DOHH2 (cell line): Measurements from ENCODE around the gene RNF32.

Experiments used
- H3F3A ChIP-seq: fragments of 200-600 bp; sonication (generic), shearing (Covaris generic); 2 replicates; pipeline ENCODE4 v1.6.0; 2016; ENCODE audit warnings: antibody characterized with exemption, mild to moderate bottlenecking; ENCODE audit not compliant: control insufficient read depth, insufficient read depth
- H3K27ac ChIP-seq: fragments of 200-600 bp; sonication (generic); 2 replicates; pipeline ENCODE4 v1.5.1; 2014; ENCODE audit warnings: low read depth, mild to moderate bottlenecking, low read length, moderate library complexity
- H3K27me3 ChIP-seq: fragments of 200-600 bp; sonication (generic); 2 replicates; pipeline ENCODE4 v1.6.1; 2014; ENCODE audit warnings: mild to moderate bottlenecking, low read length, mixed read lengths; ENCODE audit not compliant: control insufficient read depth
- H3K36me3 ChIP-seq: fragments of 200-600 bp; sonication (generic); 2 replicates; pipeline ENCODE4 v1.6.1; 2014; ENCODE audit warnings: mild to moderate bottlenecking, low read length, moderate library complexity, mixed read lengths; ENCODE audit not compliant: control insufficient read depth
- H3K4me1 ChIP-seq: fragments of 200-600 bp; sonication (generic); 2 replicates; pipeline ENCODE4 v1.6.1; 2014; ENCODE audit warnings: mild to moderate bottlenecking, low read length, mixed read lengths; ENCODE audit not compliant: control insufficient read depth
- H3K4me2 ChIP-seq: fragments of 200-600 bp; sonication (generic); 2 replicates; pipeline ENCODE4 v1.6.0; 2014; ENCODE audit warnings: mild to moderate bottlenecking, low read length, moderate library complexity
- H3K4me3 ChIP-seq: fragments of 200-600 bp; sonication (generic); 2 replicates; pipeline ENCODE4 v1.5.1; 2014; ENCODE audit warnings: mild to moderate bottlenecking, low read length, mixed read lengths
- H3K79me2 ChIP-seq: fragments of 200-600 bp; sonication (generic); 2 replicates; pipeline ENCODE4 v1.6.1; 2014; ENCODE audit warnings: mild to moderate bottlenecking, low read length, mixed read lengths; ENCODE audit not compliant: control insufficient read depth
- H3K9me2 ChIP-seq: fragments of 200-600 bp; sonication (generic); replicated peaks from 2 replicates; pipeline ENCODE4 v1.6.1; 2014; ENCODE audit warnings: mild to moderate bottlenecking, low read length, mixed read lengths; ENCODE audit not compliant: control insufficient read depth
- H3K9me3 ChIP-seq: fragments of 200-600 bp; sonication (generic); 2 replicates; pipeline ENCODE4 v1.6.1; 2014; ENCODE audit warnings: antibody characterized with exemption, low read length, mixed read lengths; ENCODE audit not compliant: control insufficient read depth, insufficient read depth
- H4K20me1 ChIP-seq: fragments of 200-600 bp; sonication (generic); 2 replicates; pipeline ENCODE4 v1.6.0; 2014; ENCODE audit warnings: low read depth, mild to moderate bottlenecking, antibody characterized with exemption, low read length, moderate library complexity; ENCODE audit not compliant: control insufficient read depth, insufficient read depth
- EZH2phosphoT487 ChIP-seq: fragments of 200-600 bp; sonication (generic); IDR thresholded peaks from 2 replicates; pipeline ENCODE4 v1.6.1; 2017; ENCODE audit warnings: borderline replicate concordance, mild to moderate bottlenecking, antibody characterized with exemption, low read length, moderate library complexity, mixed read lengths
- TF ChIP-seq, protein P1 (sequence below): fragments of 200-600 bp; sonication (generic); IDR thresholded peaks from one replicate; pipeline ENCODE4 v1.5.1; 2014; ENCODE audit warnings: antibody characterized with exemption, mild to moderate bottlenecking, low read depth, low read length; ENCODE audit not compliant: poor library complexity, severe bottlenecking

Gene RNF32

DNA sequence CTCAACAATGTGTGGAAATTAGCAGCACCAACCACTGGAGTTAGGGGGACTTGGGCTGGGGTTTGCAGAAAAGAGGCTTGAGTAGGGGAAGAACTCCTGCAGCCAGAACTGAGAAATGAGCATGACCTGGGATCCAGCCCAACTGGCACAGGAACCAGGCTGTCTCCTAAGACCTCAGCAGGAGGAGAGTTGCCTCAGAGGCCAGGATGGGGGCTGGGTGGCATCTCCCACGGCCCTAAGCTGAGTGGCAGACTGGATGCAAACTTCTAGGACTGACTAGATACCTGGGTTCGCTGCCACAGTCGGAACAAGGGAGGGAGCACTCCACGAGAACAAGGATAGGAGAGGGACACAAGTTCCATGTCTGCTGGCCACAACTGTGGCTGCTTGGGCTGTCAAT is 62.6 kb downstream of the RNF32 start:
- Histone ChIP-seq H3K4me1 (no peaks in the 10 kb centered on the region), H3K36me3 (peaks cover 23% of the 10 kb centered on the region), H3K79me2 (no peaks in the 10 kb centered on the region), H3F3A (no peaks in the 10 kb centered on the region), H3K9me3 (peaks cover 9% of the 10 kb centered on the region; the same call in 1 of the 2 replicates), H3K27me3 (no peaks in the 10 kb centered on the region), H4K20me1 (no peaks in the 10 kb centered on the region), H3K4me3 (no peak overlapping the region), H3K27ac (no peak overlapping the region), H3K4me2 (no peak overlapping the region), H3K9me2 (no peaks in the 10 kb centered on the region)
- TF ChIP-seq EZH2phosphoT487: no peak
- TF ChIP-seq, protein P1, sequence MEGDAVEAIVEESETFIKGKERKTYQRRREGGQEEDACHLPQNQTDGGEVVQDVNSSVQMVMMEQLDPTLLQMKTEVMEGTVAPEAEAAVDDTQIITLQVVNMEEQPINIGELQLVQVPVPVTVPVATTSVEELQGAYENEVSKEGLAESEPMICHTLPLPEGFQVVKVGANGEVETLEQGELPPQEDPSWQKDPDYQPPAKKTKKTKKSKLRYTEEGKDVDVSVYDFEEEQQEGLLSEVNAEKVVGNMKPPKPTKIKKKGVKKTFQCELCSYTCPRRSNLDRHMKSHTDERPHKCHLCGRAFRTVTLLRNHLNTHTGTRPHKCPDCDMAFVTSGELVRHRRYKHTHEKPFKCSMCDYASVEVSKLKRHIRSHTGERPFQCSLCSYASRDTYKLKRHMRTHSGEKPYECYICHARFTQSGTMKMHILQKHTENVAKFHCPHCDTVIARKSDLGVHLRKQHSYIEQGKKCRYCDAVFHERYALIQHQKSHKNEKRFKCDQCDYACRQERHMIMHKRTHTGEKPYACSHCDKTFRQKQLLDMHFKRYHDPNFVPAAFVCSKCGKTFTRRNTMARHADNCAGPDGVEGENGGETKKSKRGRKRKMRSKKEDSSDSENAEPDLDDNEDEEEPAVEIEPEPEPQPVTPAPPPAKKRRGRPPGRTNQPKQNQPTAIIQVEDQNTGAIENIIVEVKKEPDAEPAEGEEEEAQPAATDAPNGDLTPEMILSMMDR: no peak

- Histone ChIP-seq H4K20me1 (no peaks in the 10 kb centered on the region), H3K27ac (no peak overlapping the region), H3K27me3 (no peaks in the 10 kb centered on the region), H3K4me3 (no peak overlapping the region), H3F3A (no peaks in the 10 kb centered on the region), H3K79me2 (no peaks in the 10 kb centered on the region), H3K4me2 (no peak overlapping the region), H3K4me1 (no peaks in the 10 kb centered on the region), H3K9me2 (no peaks in the 10 kb centered on the region), H3K9me3 (peaks cover 5% of the 10 kb centered on the region; the same call in 1 of the 2 replicates), H3K36me3 (peaks cover 23% of the 10 kb centered on the region)
- no peak for TF ChIP-seq EZH2phosphoT487
- TF ChIP-seq, protein P1: no peak
Observed at GRCh38 chr7:156703773-156704482, 63.4 kb downstream of the RNF32 start.

DNA sequence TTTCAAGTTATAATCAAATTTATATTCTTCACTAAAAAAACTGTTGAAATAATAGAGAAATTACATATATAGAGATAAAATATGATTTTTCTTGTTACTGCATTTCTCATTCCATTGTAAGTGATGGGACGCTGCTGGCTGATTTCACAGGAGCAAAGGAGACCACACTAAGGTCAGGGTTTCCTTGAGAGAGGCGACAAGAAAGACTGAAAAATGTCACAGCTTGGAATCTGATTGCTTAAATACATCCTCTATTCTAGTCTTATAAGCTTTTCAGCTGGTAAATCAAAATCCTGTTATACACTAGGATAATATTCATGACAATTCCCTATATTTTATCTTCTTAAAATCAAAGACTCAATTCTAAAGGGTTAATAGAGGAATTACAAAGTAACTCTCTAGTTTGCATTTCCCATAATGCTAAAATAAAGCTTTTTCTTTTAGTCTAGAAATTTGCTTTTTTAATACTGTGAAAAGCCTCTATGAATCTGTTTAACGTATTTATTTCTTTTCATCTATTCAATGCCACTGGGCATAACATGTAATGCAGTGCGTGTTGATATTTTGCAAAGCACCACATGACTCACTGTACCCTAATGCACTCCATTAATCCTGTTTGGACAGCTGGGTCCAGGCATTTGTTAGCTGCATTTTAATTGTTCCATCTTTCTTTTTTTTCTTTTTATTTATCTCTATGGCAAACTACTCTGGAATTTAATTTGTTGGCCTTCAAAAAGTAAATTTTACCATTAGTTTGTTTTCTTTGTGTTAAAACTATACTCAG is 81.7 kb downstream of the RNF32 start:
- Histone ChIP-seq H3K27me3 (no peaks in the 10 kb centered on the region), H3F3A (peaks cover 3% of the 10 kb centered on the region; the same call in 1 of the 2 replicates), H3K27ac (no peak overlapping the region), H3K4me1 (no peaks in the 10 kb centered on the region), H3K4me3 (no peak overlapping the region), H3K4me2 (no peak overlapping the region), H4K20me1 (no peaks in the 10 kb centered on the region), H3K9me3 (no peaks in the 10 kb centered on the region), H3K36me3 (peaks cover 21% of the 10 kb centered on the region), H3K79me2 (no peaks in the 10 kb centered on the region), H3K9me2 (no peaks in the 10 kb centered on the region)
- TF ChIP-seq EZH2phosphoT487: no peak
- TF ChIP-seq, protein P1: no peak
